NCI-H2171 (cell line): ENCODE data around the gene AXIN1.
"Not testable (repeated sequence)": the region's sequence is repeated elsewhere in the genome, so short reads cannot be mapped to it uniquely, and the experiment has no call there.

Source experiments
- DNase-seq: peaks from one replicate; lab custom pipeline; 2025; lab: John Stamatoyannopoulos, UW

The AXIN1 gene

GRCh38 chr16:370443-370842, 17.9 kb upstream of the AXIN1 start, which contains the start of gene MRPL28:
MRPL28 (minus strand) TSS chr16:370538; CDS start chr16:370218, 320 bp downstream.
- peak; percentile 97 for DNase-seq

GRCh38 chr16:369866-370436, 17.4 kb upstream of the AXIN1 start:
- no peak for DNase-seq

GRCh38 chr16:369275-369865, 16.8 kb upstream of the AXIN1 start:
- DNase-seq = no peak

- DNase-seq = no peak
Observed at GRCh38 chr16:368388-369158, 16.1 kb upstream of the AXIN1 start.

GRCh38 chr16:367333-367903, 14.9 kb upstream of the AXIN1 start:
- DNase-seq = no peak

GRCh38 chr16:366476-366875, 14.0 kb upstream of the AXIN1 start:
- no peak for DNase-seq

- no peak for DNase-seq
Observed at GRCh38 chr16:364595-365491, 12.3 kb upstream of the AXIN1 start.

- DNase-seq = no peak
Observed at GRCh38 chr16:363766-364490, 11.4 kb upstream of the AXIN1 start.

GRCh38 chr16:363110-363765, 10.7 kb upstream of the AXIN1 start:
- no peak for DNase-seq

GRCh38 chr16:362702-362999, 10.1 kb upstream of the AXIN1 start:
- DNase-seq = not testable (repeated sequence)

- peak; percentile 70 for DNase-seq
Observed at GRCh38 chr16:361872-362701, 9.6 kb upstream of the AXIN1 start.

GRCh38 chr16:361341-361871, 8.9 kb upstream of the AXIN1 start:
- no peak for DNase-seq

- no peak for DNase-seq
Observed at GRCh38 chr16:360698-361336, 8.3 kb upstream of the AXIN1 start.

GRCh38 chr16:359871-360697, 7.6 kb upstream of the AXIN1 start:
- DNase-seq = no peak

- DNase-seq = no peak
Observed at GRCh38 chr16:359067-359763, 6.7 kb upstream of the AXIN1 start.

GRCh38 chr16:356741-357140, 4.2 kb upstream of the AXIN1 start:
- DNase-seq = no peak

GRCh38 chr16:354971-355461, 2.5 kb upstream of the AXIN1 start:
- no peak for DNase-seq
